Stimulated activated memory B cell treated with anti-CD40 and anti-IgM and Interleukin-4, amounts not matched to agents 10 μg/mL and 1 μg/mL and 100 μg/mL, for 72 hours (primary cell): ENCODE measurements around the gene CSMD2.
A peak's percentile ranks its signal among the peaks of the same experiment; 100 is the strongest.

ENCODE experiments used
- ATAC-seq: fragments of 150-1000 bp; cut with Tn5 transposase; 2 replicates; pipeline ENCODE4 v1.10.0; 2021
- H3K27ac Mint-ChIP-seq: one replicate; pipeline ENCODE4 v1.8.0; 2022; ENCODE audit warnings: mild to moderate bottlenecking, mixed read lengths
- H3K27me3 Mint-ChIP-seq: one replicate; pipeline ENCODE4 v1.8.0; 2022; ENCODE audit warnings: mixed read lengths
- H3K36me3 Mint-ChIP-seq: one replicate; pipeline ENCODE4 v1.8.0; 2022; ENCODE audit warnings: mixed read lengths
- H3K4me1 Mint-ChIP-seq: one replicate; pipeline ENCODE4 v1.8.0; 2022; ENCODE audit warnings: mixed read lengths
- H3K4me3 Mint-ChIP-seq: one replicate; pipeline ENCODE4 v1.8.0; 2022; ENCODE audit warnings: mild to moderate bottlenecking, moderate library complexity, mixed read lengths
- H3K9me3 Mint-ChIP-seq: one replicate; pipeline ENCODE4 v1.8.0; 2022; ENCODE audit warnings: mixed read lengths

The CSMD2 gene

GRCh38 chr1:34060187-34060730 is 104.8 kb downstream of the CSMD2 start:
- Mint-ChIP-seq H3K27me3 (peaks cover 17% of the 10 kb centered on the region), H3K9me3 (peaks cover 4% of the 10 kb centered on the region), H3K4me1 (no peaks in the 10 kb centered on the region), H3K27ac (no peak overlapping the region), H3K36me3 (no peaks in the 10 kb centered on the region), H3K4me3 (no peak overlapping the region)
- no peak for ATAC-seq

- H3K27me3 Mint-ChIP-seq: peaks cover 17% of the 10 kb centered on the region
- no peak for ATAC-seq
Observed at GRCh38 chr1:34057347-34058130, 107.5 kb downstream of the CSMD2 start.

GRCh38 chr1:34055818-34056217 is 109.2 kb downstream of the CSMD2 start:
- Mint-ChIP-seq H3K4me1 (no peaks in the 10 kb centered on the region), H3K27me3 (peaks cover 17% of the 10 kb centered on the region), H3K4me3 (no peak overlapping the region), H3K27ac (no peak overlapping the region), H3K36me3 (no peaks in the 10 kb centered on the region), H3K9me3 (no peaks in the 10 kb centered on the region)
- ATAC-seq: no peak

More at GRCh38 chr1:34057347-34058130, 107.5 kb downstream of the CSMD2 start:
- H3K4me3 Mint-ChIP-seq: no peak overlapping the region
- H3K4me1 Mint-ChIP-seq: no peaks in the 10 kb centered on the region
- H3K9me3 Mint-ChIP-seq: no peaks in the 10 kb centered on the region
- no peaks in the 10 kb centered on the region for H3K36me3 Mint-ChIP-seq
- H3K27ac Mint-ChIP-seq: no peak overlapping the region

GRCh38 chr1:34054920-34055319 is 110.1 kb downstream of the CSMD2 start:
- no peak overlapping the region for H3K4me3 Mint-ChIP-seq
- H3K9me3 Mint-ChIP-seq: no peaks in the 10 kb centered on the region
- H3K27me3 Mint-ChIP-seq: peaks cover 15% of the 10 kb centered on the region
- no peaks in the 10 kb centered on the region for H3K4me1 Mint-ChIP-seq
- no peak overlapping the region for H3K27ac Mint-ChIP-seq
- ATAC-seq: no peak
- H3K36me3 Mint-ChIP-seq: no peaks in the 10 kb centered on the region

- H3K4me1 Mint-ChIP-seq: no peaks in the 10 kb centered on the region
- no peaks in the 10 kb centered on the region for H3K9me3 Mint-ChIP-seq
- peaks cover 8% of the 10 kb centered on the region for H3K27me3 Mint-ChIP-seq
- ATAC-seq: no peak
- H3K36me3 Mint-ChIP-seq: no peaks in the 10 kb centered on the region
- no peak overlapping the region for H3K4me3 Mint-ChIP-seq
- H3K27ac Mint-ChIP-seq: no peak overlapping the region
Observed at GRCh38 chr1:34053660-34054059, 111.4 kb downstream of the CSMD2 start.

GRCh38 chr1:34052565-34052964 is 112.5 kb downstream of the CSMD2 start:
- no peak for ATAC-seq
- H3K9me3 Mint-ChIP-seq: no peaks in the 10 kb centered on the region
- peaks cover 7% of the 10 kb centered on the region for H3K27me3 Mint-ChIP-seq
- no peaks in the 10 kb centered on the region for H3K36me3 Mint-ChIP-seq
- H3K4me3 Mint-ChIP-seq: no peak overlapping the region
- H3K4me1 Mint-ChIP-seq: no peaks in the 10 kb centered on the region
- H3K27ac Mint-ChIP-seq: no peak overlapping the region

- Mint-ChIP-seq H3K4me3 (no peak overlapping the region), H3K9me3 (peaks cover 4% of the 10 kb centered on the region), H3K36me3 (no peaks in the 10 kb centered on the region), H3K27me3 (peaks cover 10% of the 10 kb centered on the region), H3K4me1 (no peaks in the 10 kb centered on the region), H3K27ac (no peak overlapping the region)
- no peak for ATAC-seq
Observed at GRCh38 chr1:34050709-34051485, 114.1 kb downstream of the CSMD2 start.

GRCh38 chr1:34049994-34050393 is 115.0 kb downstream of the CSMD2 start:
- Mint-ChIP-seq H3K27ac (no peak overlapping the region), H3K27me3 (peaks cover 10% of the 10 kb centered on the region), H3K9me3 (peaks cover 4% of the 10 kb centered on the region), H3K36me3 (no peaks in the 10 kb centered on the region), H3K4me3 (no peak overlapping the region), H3K4me1 (no peaks in the 10 kb centered on the region)
- no peak for ATAC-seq

- peaks cover 4% of the 10 kb centered on the region for H3K9me3 Mint-ChIP-seq
Observed at GRCh38 chr1:34049477-34049876, 115.6 kb downstream of the CSMD2 start.

GRCh38 chr1:34037856-34038255 is 127.2 kb downstream of the CSMD2 start:
- Mint-ChIP-seq H3K27ac (no peak overlapping the region), H3K4me3 (no peak overlapping the region), H3K9me3 (no peaks in the 10 kb centered on the region), H3K27me3 (peaks cover 2% of the 10 kb centered on the region), H3K36me3 (no peaks in the 10 kb centered on the region), H3K4me1 (no peaks in the 10 kb centered on the region)
- ATAC-seq: no peak

More at GRCh38 chr1:34049477-34049876, 115.6 kb downstream of the CSMD2 start:
- Mint-ChIP-seq H3K4me1 (no peaks in the 10 kb centered on the region), H3K27ac (no peak overlapping the region), H3K36me3 (no peaks in the 10 kb centered on the region), H3K4me3 (no peak overlapping the region), H3K27me3 (peaks cover 10% of the 10 kb centered on the region)
- no peak for ATAC-seq

- no peaks in the 10 kb centered on the region for H3K4me1 Mint-ChIP-seq
- H3K9me3 Mint-ChIP-seq: no peaks in the 10 kb centered on the region
- H3K36me3 Mint-ChIP-seq: no peaks in the 10 kb centered on the region
- H3K4me3 Mint-ChIP-seq: no peak overlapping the region
- H3K27ac Mint-ChIP-seq: no peak overlapping the region
- no peak for ATAC-seq
- H3K27me3 Mint-ChIP-seq: peaks cover 8% of the 10 kb centered on the region
Observed at GRCh38 chr1:34037109-34037508, 127.9 kb downstream of the CSMD2 start.

GRCh38 chr1:34034036-34034435 is 131.0 kb downstream of the CSMD2 start:
- no peak for ATAC-seq
- no peaks in the 10 kb centered on the region for H3K9me3 Mint-ChIP-seq
- no peaks in the 10 kb centered on the region for H3K4me1 Mint-ChIP-seq
- H3K36me3 Mint-ChIP-seq: no peaks in the 10 kb centered on the region
- H3K27ac Mint-ChIP-seq: no peak overlapping the region
- no peak overlapping the region for H3K4me3 Mint-ChIP-seq
- peaks cover 8% of the 10 kb centered on the region for H3K27me3 Mint-ChIP-seq

GRCh38 chr1:34029954-34030353 is 135.1 kb downstream of the CSMD2 start:
- Mint-ChIP-seq H3K36me3 (no peaks in the 10 kb centered on the region), H3K27ac (no peak overlapping the region), H3K9me3 (no peaks in the 10 kb centered on the region), H3K27me3 (peaks cover 17% of the 10 kb centered on the region), H3K4me3 (no peak overlapping the region), H3K4me1 (no peaks in the 10 kb centered on the region)
- no peak for ATAC-seq

GRCh38 chr1:34029515-34029914 is 135.5 kb downstream of the CSMD2 start:
- Mint-ChIP-seq H3K27me3 (peaks cover 17% of the 10 kb centered on the region), H3K27ac (no peak overlapping the region), H3K4me1 (no peaks in the 10 kb centered on the region), H3K9me3 (no peaks in the 10 kb centered on the region), H3K4me3 (no peak overlapping the region), H3K36me3 (no peaks in the 10 kb centered on the region)
- ATAC-seq: no peak

- peak; percentile 18 for ATAC-seq
- H3K9me3 Mint-ChIP-seq: no peaks in the 10 kb centered on the region
- no peak overlapping the region for H3K27ac Mint-ChIP-seq
- no peak overlapping the region for H3K4me3 Mint-ChIP-seq
- H3K36me3 Mint-ChIP-seq: no peaks in the 10 kb centered on the region
- no peaks in the 10 kb centered on the region for H3K4me1 Mint-ChIP-seq
- H3K27me3 Mint-ChIP-seq: peaks cover 17% of the 10 kb centered on the region
Observed at GRCh38 chr1:34028381-34029055, 136.5 kb downstream of the CSMD2 start.
